ENCODE data around the gene TRABD.
"Not testable (repeated sequence)": the region's sequence is repeated elsewhere in the genome, so short reads cannot be mapped to it uniquely, and the experiment has no call there.

TRABD gene

DNA sequence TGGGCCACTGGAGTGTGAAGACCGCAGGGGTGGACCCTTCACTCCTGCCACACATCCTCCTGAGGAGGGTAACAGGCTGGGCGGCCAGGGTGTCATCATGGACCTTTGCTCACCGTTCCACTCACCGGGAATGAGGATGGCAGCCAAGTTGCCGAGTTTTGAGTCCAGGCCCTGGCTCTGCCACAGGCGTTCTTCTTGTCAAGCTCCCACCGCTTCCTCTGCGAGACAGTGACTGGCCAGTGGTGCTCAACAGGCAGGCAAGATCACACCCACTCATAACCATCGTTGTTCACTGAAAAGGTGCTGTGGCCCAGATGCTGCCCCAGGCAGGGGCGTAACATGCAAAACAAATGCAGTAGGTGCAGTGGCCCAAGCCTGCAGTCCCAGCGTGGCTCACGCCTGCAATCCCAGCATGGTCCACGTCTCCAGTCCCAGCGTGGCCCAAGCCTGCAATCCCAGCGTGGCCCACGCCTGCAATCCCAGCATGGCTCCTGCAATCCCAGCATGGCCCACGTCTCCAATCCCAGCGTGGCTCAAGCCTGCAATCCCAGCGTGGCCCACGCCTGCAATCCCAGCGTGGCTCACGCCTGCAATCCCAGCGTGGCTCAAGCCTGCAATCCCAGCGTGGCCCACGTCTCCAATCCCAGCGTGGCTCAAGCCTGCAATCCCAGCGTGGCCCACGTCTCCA lies 20.1 kb upstream of the TRABD start:
- Mint-ChIP-seq H3K27ac (no peak overlapping the region), H3K36me3 (ENCODE audit: low read depth) (peaks cover 2% of the 10 kb centered on the region), H3K27me3 (ENCODE audit: low read depth) (peaks cover 24% of the 10 kb centered on the region), H3K4me3 (no peak overlapping the region), H3K4me1 (ENCODE audit: low read depth) (no peaks in the 10 kb centered on the region), H3K9me3 (no peaks in the 10 kb centered on the region)

DNA sequence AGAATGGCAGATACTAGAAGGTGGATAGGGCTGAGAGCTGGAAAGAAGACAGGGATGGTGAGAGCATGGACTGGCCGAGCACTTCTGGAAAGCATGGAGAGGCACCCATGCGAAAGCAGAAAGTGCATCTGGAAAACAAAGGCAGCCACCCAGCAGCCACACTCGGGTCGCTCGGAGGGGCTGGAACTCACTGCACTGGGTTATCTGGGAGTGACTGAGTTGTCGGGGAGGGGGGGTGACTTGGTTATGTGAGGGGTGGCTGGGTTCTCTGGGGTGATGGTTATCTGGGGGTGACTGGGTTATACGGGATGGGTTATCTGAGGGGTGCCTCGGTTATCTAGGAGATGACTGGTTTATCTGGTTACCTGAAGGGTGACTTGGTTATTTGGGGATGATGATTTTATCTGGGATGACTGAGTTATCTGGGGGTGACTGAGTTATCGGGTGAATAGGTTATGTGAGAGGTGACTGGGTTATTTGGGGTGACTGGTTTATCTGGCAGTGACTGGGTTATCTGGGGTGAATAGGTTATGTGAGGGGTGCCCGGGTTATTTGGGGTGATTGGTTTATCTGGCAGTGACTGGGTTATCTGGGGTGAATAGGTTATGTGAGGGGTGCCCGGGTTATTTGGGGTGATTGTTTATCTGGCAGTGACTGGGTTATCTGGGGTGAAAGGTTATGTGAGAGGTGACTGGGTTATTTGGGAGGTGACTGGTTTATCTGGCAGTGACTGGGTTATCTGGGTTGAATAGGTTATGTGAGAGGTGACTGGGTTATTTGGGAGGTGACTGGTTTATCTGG lies 17.8 kb upstream of the TRABD start:
- Mint-ChIP-seq H3K27me3 (ENCODE audit: low read depth) (peaks cover 41% of the 10 kb centered on the region), H3K27ac (no peak overlapping the region), H3K36me3 (ENCODE audit: low read depth) (peaks cover 2% of the 10 kb centered on the region), H3K9me3 (no peaks in the 10 kb centered on the region), H3K4me3 (peak overlapping the region; percentile 38), H3K4me1 (ENCODE audit: low read depth) (no peaks in the 10 kb centered on the region)

DNA sequence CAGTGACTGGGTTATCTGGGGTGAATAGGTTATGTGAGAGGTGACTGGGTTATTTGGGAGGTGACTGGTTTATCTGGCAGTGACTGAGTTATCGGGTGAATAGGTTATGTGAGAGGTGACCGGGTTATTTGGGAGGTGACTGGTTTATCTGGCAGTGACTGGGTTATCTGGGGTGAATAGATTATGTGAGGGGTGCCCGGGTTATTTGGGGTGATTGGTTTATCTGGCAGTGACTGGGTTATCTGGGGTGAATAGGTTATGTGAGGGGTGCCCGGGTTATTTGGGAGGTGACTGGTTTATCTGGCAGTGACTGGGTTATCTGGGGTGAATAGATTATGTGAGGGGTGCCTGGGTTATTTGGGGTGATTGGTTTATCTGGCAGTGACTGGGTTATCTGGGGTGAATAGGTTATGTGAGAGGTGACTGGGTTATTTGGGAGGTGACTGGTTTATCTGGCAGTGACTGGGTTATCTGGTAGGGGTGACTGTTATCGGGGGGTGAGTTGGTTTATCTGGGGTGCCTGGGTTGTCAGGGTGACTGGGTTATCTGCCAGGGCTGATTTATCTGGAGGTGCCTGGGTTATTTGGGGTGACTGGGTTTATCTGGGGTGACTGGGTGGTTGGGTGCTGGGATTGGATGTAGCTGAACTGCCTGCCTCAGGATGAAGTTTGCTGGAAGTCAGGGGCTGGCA lies 17.1 kb upstream of the TRABD start:
- H3K4me3 Mint-ChIP-seq = peak overlapping the region; percentile 57
- H3K27ac Mint-ChIP-seq; H3K36me3 Mint-ChIP-seq (ENCODE audit: low read depth); H3K9me3 Mint-ChIP-seq; H3K4me1 Mint-ChIP-seq (ENCODE audit: low read depth): not testable (repeated sequence)
- peaks cover 48% of the 10 kb centered on the region for H3K27me3 Mint-ChIP-seq (ENCODE audit: low read depth)

DNA sequence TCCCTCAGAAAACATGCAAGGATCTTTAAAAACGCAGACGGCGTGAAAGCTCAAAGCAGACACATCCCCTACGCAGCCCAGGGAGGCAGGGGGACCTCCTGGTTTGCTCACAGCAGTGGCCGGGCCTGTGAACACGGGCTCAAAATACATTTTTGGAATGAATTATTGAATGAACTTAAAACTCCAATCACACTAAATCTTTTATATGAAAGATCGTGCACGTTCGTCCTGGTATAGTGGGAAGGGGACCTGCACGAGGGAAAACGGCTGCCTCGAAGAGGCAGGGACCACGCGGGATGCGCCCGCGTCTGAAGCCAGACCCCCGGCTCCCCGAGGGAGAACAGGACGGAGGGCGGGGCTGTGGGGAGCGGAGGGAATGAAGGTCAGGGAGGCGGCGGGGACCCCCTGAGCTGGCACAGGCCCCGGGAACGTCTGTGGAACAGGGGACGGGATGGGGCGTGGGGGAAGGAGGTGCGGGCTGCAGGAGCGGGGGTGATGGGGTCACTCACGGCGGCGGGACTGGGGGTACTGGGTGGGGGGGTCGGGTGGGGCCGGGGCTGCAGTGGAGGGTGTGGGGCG lies 16.4 kb upstream of the TRABD start:
- Mint-ChIP-seq H3K36me3 (ENCODE audit: low read depth) (peaks cover 2% of the 10 kb centered on the region), H3K27me3 (ENCODE audit: low read depth) (peaks cover 50% of the 10 kb centered on the region), H3K9me3 (no peaks in the 10 kb centered on the region), H3K4me3 (peak overlapping the region; percentile 57), H3K4me1 (ENCODE audit: low read depth) (no peaks in the 10 kb centered on the region), H3K27ac (no peak overlapping the region)

DNA sequence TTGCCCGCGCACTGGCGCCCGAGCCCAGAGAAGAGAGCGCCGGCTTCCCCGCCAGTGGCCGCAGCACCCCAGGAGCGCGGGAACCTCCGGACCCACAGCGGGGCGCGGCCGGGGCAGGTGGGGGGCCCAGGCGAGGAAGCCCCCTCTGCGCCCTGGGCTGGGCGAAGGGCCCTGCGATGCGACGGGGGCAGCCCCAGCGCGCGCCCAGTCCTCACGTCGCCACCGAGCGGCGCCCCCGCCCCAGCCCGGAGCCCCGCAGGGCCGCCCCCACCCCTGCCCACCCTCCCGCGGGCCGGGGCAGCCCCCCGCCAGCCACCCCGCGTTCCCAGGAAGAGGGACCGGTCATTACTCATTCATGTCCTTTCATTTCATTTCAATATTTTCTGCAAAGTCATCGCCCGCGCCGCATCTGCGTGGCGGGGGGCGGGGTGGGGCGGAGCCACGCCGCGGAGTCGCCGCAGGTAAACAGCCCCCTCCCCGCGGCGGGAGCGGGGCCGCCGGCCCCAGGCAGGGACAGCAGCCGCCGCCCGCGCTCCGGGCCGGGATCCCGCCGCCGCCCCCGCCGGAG lies 15.9 kb upstream of the TRABD start:
- Mint-ChIP-seq H3K4me1 (ENCODE audit: low read depth) (no peaks in the 10 kb centered on the region), H3K4me3 (peak overlapping the region; percentile 57), H3K27me3 (ENCODE audit: low read depth) (peaks cover 50% of the 10 kb centered on the region), H3K9me3 (no peaks in the 10 kb centered on the region), H3K27ac (no peak overlapping the region), H3K36me3 (ENCODE audit: low read depth) (peaks cover 2% of the 10 kb centered on the region)

DNA sequence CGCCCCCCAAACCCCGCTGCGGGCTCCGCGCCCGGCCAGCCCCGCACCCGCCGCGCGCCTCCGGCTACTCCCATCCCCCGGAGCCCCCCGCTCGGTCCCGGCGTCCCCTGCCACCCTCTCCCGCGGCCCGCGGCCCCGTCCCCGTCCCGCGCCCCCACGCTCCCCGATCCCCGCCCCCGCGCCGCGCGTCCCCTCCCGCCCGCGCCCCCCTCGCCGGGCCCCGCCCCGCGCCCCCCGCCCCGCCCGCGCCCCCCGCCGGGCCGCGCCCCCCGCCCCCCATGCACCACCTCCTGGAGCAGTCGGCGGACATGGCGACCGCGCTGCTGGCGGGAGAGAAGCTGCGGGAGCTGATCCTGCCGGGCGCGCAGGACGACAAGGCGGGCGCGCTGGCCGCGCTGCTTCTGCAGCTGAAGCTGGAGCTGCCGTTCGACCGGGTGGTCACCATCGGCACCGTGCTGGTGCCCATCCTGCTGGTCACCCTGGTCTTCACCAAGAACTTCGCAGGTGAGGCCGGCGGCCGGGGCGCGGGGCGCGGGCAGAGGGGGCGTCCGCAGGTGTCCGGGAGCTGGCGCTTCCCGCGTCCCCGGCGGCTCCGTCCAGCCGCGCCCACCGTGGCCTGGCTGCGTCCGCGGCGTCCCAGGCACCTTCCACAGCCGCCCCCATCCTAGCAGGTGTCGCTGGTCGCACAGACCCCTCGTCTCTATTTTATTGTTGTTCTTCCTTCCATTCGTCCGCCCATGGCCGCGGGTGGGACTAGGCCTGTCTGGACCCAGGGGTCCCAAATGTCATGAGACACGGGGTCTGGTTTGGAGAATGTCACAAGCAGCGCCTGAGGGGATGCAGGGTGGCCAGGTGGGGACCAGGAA lies 15.0 kb upstream of the TRABD start, which contains the start of gene PANX2:
PANX2 (plus strand) TSS at position 279 of the 866 bp plus-strand sequence; CDS start at position 279, 0 bp downstream.
- Mint-ChIP-seq H3K4me1 (ENCODE audit: low read depth) (no peaks in the 10 kb centered on the region), H3K27me3 (ENCODE audit: low read depth) (peaks cover 46% of the 10 kb centered on the region), H3K9me3 (no peaks in the 10 kb centered on the region), H3K4me3 (peak within 1 kb of the TSS; percentile 71), H3K27ac (no peak within 1 kb of the TSS), H3K36me3 (ENCODE audit: low read depth) (peaks cover 2% of the 10 kb centered on the region)

DNA sequence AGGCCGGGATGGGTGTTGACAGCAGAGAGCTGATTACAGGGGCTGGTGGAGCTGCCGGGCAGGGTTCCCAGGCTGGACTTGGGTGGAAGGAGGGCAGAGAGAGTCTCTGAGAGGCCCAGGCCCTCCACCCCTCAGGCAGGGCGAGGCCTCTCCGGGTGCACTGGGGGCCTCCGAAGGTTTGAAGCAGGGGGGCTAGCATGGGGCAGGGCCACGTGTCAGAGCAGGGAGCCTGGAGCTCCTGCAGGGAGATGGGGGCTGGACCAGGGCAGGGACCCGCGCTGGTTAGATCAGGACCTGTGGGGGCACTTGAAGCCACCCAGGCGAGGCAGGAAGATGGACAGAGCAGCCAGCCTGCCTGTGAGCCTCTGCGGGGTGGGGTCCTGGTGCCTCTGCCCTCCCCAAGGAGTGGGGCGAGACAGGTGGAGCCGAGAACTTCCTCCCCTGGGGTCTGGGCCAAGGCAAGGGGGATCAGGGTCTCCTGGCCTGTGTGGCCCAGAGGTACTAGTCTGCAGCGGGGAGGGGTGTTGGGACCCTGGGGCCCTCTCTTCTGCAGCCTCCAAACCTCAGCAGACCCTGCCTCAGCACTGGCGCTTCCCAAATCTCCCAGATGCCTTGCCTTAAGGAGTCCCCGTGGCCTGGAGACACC lies 14.3 kb upstream of the TRABD start:
- Mint-ChIP-seq H3K9me3 (no peaks in the 10 kb centered on the region), H3K36me3 (ENCODE audit: low read depth) (peaks cover 2% of the 10 kb centered on the region), H3K27ac (no peak overlapping the region), H3K4me3 (peak overlapping the region; percentile 71), H3K4me1 (ENCODE audit: low read depth) (no peaks in the 10 kb centered on the region), H3K27me3 (ENCODE audit: low read depth) (peaks cover 46% of the 10 kb centered on the region)

DNA sequence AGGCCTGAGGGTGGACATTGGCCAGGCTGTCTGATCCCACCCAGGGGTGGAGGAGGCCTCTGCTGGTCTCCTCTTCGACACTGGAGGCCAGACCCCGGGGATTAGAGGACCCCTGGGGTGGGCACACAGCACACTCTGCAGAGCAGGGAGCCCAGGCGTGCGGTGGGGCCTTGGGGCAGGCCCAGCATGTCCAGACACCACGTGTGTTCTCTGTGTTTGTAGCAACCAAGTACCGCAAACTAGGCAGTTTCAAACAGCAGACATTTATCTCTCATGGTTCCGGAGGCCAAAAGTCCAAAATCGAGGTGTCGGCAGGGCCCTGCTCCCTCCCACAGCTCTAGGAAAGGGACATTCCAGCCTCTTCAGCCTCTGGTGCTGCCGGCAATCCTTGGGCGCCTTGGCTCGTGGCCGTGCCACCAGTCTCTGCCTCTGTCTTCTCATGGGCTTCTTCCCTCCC lies 13.7 kb upstream of the TRABD start:
- Mint-ChIP-seq H3K9me3 (no peaks in the 10 kb centered on the region), H3K4me3 (no peak overlapping the region), H3K36me3 (ENCODE audit: low read depth) (peaks cover 2% of the 10 kb centered on the region), H3K27me3 (ENCODE audit: low read depth) (peaks cover 46% of the 10 kb centered on the region), H3K4me1 (ENCODE audit: low read depth) (no peaks in the 10 kb centered on the region), H3K27ac (no peak overlapping the region)

DNA sequence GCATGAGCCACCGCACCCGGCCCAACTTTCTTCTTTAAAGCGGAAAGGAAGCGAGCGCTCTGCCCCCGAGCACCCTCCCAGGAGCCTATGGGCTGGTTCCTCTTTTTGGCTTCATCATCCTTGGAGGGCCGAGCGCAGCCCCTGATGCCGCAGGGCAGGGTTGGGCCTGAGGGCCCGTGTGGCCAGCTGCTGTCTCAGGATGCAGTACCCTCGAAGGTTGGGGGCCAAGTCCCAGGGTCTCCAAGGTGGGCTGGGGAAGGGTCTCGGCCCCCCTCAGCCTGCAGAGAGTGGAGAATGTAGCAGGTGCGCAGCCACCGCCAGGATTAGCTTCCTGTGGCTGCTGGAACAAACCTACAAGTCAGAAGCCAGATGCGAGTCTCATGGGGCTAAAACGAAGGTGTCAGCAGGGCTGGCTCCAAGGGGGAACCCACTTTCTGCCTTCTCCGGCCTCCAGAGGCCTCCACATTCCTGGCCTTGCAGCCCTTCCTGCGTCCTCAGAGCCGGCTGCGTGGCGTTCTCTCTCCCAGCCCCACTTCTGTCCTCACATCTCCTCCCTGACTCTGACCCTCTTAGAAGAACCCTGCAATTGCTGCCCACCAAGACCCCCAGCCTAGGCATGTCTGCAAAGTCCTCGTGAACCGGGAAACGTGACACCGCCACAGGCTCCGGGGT lies 12.3 kb upstream of the TRABD start:
- Mint-ChIP-seq H3K4me1 (ENCODE audit: low read depth) (no peaks in the 10 kb centered on the region), H3K27me3 (ENCODE audit: low read depth) (peaks cover 36% of the 10 kb centered on the region), H3K4me3 (no peak overlapping the region), H3K27ac (no peak overlapping the region), H3K9me3 (no peaks in the 10 kb centered on the region), H3K36me3 (ENCODE audit: low read depth) (no peaks in the 10 kb centered on the region)

DNA sequence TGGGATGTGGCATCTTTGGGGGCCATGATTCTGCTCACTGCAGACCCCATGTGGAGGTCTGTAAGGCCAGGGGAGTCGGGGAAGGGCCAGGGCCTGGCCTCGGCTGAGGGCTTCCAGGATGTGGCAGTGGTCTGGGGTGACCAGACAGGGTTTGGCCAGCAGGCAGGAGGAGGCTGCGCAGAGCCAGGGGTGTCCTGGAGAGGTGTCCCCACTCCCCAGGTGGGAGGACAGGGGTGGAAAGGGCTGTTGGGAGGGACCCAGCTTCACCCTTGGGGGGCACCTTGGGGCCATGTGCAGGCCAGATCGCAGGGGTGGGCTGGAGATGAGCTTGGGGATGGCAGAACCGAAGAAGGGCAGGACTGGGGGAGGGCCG lies 11.7 kb upstream of the TRABD start:
- no peaks in the 10 kb centered on the region for H3K4me1 Mint-ChIP-seq (ENCODE audit: low read depth)
- peaks cover 31% of the 10 kb centered on the region for H3K27me3 Mint-ChIP-seq (ENCODE audit: low read depth)

DNA sequence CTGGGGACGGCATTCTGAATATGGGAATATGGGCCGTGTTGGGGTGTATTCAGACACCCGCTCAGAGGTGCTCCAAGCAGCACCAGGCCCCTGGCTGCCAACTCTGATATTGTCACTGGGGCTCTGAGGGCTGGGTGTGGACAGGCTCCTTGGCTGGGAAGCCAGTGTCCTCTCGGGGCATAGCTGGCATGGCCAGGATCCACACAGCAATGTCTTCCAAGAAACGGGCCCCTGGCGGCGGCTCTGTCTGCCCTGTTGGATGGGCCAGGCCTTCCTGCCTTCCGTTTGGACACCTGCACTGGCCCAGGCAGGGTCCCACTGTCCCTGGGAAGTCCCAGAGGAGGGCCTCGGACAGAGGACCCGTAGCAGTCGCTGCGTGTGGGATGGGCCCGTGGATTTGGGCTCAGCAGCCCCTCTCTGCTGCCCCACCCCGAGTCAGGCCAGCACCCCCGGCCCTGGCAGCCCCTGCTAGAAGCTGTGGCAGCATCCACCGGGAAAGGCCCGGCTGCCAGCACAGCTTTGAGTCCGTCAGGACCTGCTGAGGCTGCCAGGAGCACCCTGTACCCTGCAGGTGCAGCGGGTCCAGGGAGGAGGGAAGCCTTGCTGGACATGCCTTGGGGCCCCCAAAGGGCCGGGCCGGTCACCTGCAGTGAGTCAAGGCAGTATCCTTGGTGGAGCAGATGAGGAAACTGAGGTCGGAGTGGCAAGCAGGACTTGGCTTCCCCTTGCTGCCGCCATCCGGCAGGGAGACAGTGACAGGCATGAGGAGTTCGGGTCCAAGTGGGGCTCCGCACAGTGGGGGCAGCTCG lies 11.1 kb upstream of the TRABD start:
- no peak overlapping the region for H3K27ac Mint-ChIP-seq
- H3K4me3 Mint-ChIP-seq = no peak overlapping the region
- H3K27me3 Mint-ChIP-seq (ENCODE audit: low read depth) = peaks cover 26% of the 10 kb centered on the region
- H3K4me1 Mint-ChIP-seq (ENCODE audit: low read depth) = no peaks in the 10 kb centered on the region
- H3K36me3 Mint-ChIP-seq (ENCODE audit: low read depth) = no peaks in the 10 kb centered on the region
- no peaks in the 10 kb centered on the region for H3K9me3 Mint-ChIP-seq

More for the DNA sequence above, 11.7 kb upstream of the TRABD start:
- H3K27ac Mint-ChIP-seq = no peak overlapping the region
- no peaks in the 10 kb centered on the region for H3K36me3 Mint-ChIP-seq (ENCODE audit: low read depth)
- no peak overlapping the region for H3K4me3 Mint-ChIP-seq
- no peaks in the 10 kb centered on the region for H3K9me3 Mint-ChIP-seq

DNA sequence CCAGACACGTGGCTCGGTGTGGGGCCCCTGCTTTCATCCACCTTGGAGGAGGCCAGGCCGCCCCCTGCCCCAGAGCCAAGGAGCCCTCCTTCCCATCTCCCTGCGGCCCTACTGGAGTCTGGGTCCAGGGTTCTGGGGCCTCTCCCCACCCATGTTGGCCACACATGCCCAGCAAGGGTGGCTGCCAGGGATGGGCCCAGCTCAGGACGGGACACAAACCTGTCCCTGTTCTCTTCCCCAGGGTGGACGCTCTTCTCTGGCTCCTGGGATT lies 10.6 kb upstream of the TRABD start:
- no peaks in the 10 kb centered on the region for H3K4me1 Mint-ChIP-seq (ENCODE audit: low read depth)
- no peak overlapping the region for H3K27ac Mint-ChIP-seq
- no peaks in the 10 kb centered on the region for H3K36me3 Mint-ChIP-seq (ENCODE audit: low read depth)
- no peaks in the 10 kb centered on the region for H3K9me3 Mint-ChIP-seq
- no peak overlapping the region for H3K4me3 Mint-ChIP-seq
- peaks cover 26% of the 10 kb centered on the region for H3K27me3 Mint-ChIP-seq (ENCODE audit: low read depth)
